KMS-11 (cell line): Measurements from ENCODE around the gene INPP5A.
"Not testable (repeated sequence)": the region's sequence is repeated elsewhere in the genome, so short reads cannot be mapped to it uniquely, and the experiment has no call there.

Experiments used
- H2AFZ ChIP-seq: fragments of 200-600 bp; sonication (generic); 2 replicates; pipeline ENCODE4 v1.6.1; 2016; ENCODE audit warnings: antibody characterized with exemption, mixed run types, low read depth
- H3K27ac ChIP-seq: fragments of 200-600 bp; sonication (generic); 2 replicates; pipeline ENCODE4 v1.6.1; 2016; ENCODE audit warnings: mild to moderate bottlenecking, mixed run types
- H3K27me3 ChIP-seq: fragments of 200-600 bp; sonication (generic); 2 replicates; pipeline ENCODE4 v1.6.1; 2017; ENCODE audit warnings: mild to moderate bottlenecking, low read depth, mixed run types, moderate library complexity; ENCODE audit not compliant: insufficient read depth
- H3K36me3 ChIP-seq: fragments of 200-600 bp; sonication (generic); 2 replicates; pipeline ENCODE4 v1.6.1; 2017; ENCODE audit warnings: mild to moderate bottlenecking, mixed run types; ENCODE audit not compliant: insufficient read depth
- H3K4me1 ChIP-seq: fragments of 200-600 bp; sonication (generic); 2 replicates; pipeline ENCODE4 v1.6.1; 2016; ENCODE audit warnings: mild to moderate bottlenecking, low read depth, mixed run types; ENCODE audit not compliant: poor library complexity, severe bottlenecking
- H3K4me2 ChIP-seq: fragments of 200-600 bp; sonication (generic); 2 replicates; pipeline ENCODE4 v1.7.0; 2016; ENCODE audit warnings: mild to moderate bottlenecking, mixed run types
- H3K4me3 ChIP-seq: fragments of 200-600 bp; sonication (generic); IDR thresholded peaks from 2 replicates; pipeline ENCODE4 v1.6.1; 2017; ENCODE audit warnings: low read depth, low read length, mixed read lengths; ENCODE audit not compliant: insufficient read depth
- H3K79me2 ChIP-seq: fragments of 200-600 bp; sonication (generic); 2 replicates; pipeline ENCODE4 v1.6.1; 2016; ENCODE audit warnings: low read depth, mixed run types; ENCODE audit not compliant: insufficient read depth
- H3K9ac ChIP-seq: fragments of 200-600 bp; sonication (generic); 2 replicates; pipeline ENCODE4 v1.6.1; 2016; ENCODE audit warnings: mild to moderate bottlenecking, mixed run types
- H4K20me1 ChIP-seq: fragments of 200-600 bp; sonication (generic); 2 replicates; pipeline ENCODE4 v1.6.1; 2016; ENCODE audit warnings: mild to moderate bottlenecking, mixed run types; ENCODE audit not compliant: insufficient read depth
- TF ChIP-seq, protein P1 (sequence below): fragments of 200-600 bp; sonication (generic); conservative IDR thresholded peaks from 2 replicates; pipeline ENCODE4 v1.6.1; 2017; ENCODE audit warnings: low read depth, mild to moderate bottlenecking, antibody characterized with exemption, low read length, moderate library complexity, mixed read lengths

Gene INPP5A

DNA sequence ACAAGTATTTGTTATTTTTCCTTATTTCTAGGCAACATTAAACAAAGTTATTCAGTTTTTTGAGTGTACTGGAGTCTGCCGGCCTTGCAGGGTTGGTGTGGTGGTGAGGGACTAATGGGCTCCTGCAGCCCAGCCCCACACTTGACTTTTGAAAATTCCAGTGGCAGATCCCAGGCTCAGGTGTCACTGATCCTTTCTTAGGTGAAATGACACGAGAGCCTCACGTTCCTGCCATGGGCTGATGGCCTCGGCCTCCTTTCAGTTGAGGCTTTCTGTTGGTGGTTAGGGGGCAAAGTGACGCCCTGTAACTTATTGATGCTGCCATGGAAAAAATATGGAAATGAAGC lies 130.4 kb downstream of the INPP5A start:
- Histone ChIP-seq H3K36me3 (no peaks in the 10 kb centered on the region), H3K4me1 (no peaks in the 10 kb centered on the region), H3K4me3 (no peak overlapping the region), H2AFZ (no peak overlapping the region), H3K79me2 (no peaks in the 10 kb centered on the region), H3K9ac (no peak overlapping the region), H3K4me2 (no peak overlapping the region), H4K20me1 (no peaks in the 10 kb centered on the region), H3K27ac (no peak overlapping the region), H3K27me3 (no peaks in the 10 kb centered on the region)
- TF ChIP-seq, protein P1, sequence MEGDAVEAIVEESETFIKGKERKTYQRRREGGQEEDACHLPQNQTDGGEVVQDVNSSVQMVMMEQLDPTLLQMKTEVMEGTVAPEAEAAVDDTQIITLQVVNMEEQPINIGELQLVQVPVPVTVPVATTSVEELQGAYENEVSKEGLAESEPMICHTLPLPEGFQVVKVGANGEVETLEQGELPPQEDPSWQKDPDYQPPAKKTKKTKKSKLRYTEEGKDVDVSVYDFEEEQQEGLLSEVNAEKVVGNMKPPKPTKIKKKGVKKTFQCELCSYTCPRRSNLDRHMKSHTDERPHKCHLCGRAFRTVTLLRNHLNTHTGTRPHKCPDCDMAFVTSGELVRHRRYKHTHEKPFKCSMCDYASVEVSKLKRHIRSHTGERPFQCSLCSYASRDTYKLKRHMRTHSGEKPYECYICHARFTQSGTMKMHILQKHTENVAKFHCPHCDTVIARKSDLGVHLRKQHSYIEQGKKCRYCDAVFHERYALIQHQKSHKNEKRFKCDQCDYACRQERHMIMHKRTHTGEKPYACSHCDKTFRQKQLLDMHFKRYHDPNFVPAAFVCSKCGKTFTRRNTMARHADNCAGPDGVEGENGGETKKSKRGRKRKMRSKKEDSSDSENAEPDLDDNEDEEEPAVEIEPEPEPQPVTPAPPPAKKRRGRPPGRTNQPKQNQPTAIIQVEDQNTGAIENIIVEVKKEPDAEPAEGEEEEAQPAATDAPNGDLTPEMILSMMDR: no peak

DNA sequence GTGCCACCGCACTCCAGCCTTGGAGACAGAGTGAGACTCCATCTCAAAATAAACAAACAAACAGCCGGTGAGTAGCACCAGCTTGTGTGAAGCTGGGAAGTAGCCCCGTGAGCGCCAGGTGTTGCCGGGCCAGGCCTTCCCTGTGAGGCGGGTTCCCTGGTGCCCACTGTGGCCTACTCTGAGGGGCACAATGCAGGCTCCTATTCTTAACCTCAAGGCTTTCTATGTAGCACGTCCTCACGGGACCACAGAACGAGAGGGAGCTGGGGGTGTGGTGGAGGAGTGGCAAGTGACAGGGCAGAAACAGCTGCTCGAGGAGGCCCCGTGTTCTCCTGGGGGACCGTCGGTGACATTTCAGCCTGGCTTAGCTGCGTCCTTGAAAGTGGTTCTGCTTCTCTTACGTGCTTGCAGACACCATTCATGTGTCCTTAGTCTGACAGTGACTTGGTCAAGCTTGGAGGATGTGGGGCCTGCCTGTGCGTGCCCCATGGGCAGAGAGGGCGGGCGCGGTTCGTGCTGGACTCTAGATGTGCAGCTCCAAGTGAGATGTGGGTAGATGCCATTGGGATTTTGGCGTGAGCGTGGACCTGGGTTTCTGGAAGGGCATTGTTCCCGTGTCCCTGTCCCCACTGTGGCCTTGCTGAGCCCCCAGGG lies 131.7 kb downstream of the INPP5A start:
- no peak overlapping the region for H2AFZ ChIP-seq
- H3K79me2 ChIP-seq: no peaks in the 10 kb centered on the region
- H4K20me1 ChIP-seq: no peaks in the 10 kb centered on the region
- TF ChIP-seq, protein P1: no peak
- H3K4me2 ChIP-seq: no peak overlapping the region
- H3K4me3 ChIP-seq: no peak overlapping the region
- H3K4me1 ChIP-seq: no peaks in the 10 kb centered on the region
- H3K36me3 ChIP-seq: no peaks in the 10 kb centered on the region
- H3K9ac ChIP-seq: no peak overlapping the region
- no peaks in the 10 kb centered on the region for H3K27me3 ChIP-seq
- H3K27ac ChIP-seq: no peak overlapping the region

DNA sequence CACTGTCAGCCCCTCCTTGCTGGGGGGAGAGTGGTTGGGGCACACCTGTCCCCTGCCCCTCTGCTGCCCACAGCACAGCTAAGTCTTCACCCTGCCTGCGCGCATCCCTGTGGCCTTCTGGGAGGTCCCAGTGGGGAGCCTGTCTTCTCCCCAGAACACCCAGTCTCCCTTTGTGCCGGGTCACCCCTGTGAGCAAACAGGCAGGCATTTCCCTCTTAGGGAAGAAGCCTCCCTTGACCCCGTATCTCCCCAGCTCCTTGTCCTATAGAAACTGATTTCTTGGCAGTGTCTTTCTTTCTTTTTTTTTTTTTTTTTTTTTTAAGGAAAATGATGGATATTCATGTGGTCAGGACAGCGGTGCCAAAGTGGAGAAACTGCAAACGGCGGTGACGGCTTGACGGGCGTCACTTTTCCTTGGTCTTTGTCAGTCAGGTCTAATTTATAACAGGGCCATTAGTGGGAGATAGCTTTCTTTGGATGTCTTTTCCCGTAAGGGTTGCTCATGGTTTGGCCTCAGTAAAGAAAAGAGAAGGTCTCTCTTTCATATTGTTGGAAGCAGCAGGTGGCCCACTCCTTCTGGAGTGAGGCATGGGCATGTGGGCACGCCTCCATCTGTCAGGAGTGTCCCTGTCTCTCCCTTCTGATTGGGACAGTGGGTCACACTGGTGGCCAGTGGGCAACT lies 133.1 kb downstream of the INPP5A start:
- no peak overlapping the region for H3K4me3 ChIP-seq
- no peak overlapping the region for H3K4me2 ChIP-seq
- no peak overlapping the region for H2AFZ ChIP-seq
- no peak overlapping the region for H3K9ac ChIP-seq
- no peaks in the 10 kb centered on the region for H3K79me2 ChIP-seq
- H3K4me1 ChIP-seq: no peaks in the 10 kb centered on the region
- H3K27ac ChIP-seq: no peak overlapping the region
- no peaks in the 10 kb centered on the region for H3K27me3 ChIP-seq
- no peaks in the 10 kb centered on the region for H3K36me3 ChIP-seq
- TF ChIP-seq, protein P1: no peak
- H4K20me1 ChIP-seq: no peaks in the 10 kb centered on the region

DNA sequence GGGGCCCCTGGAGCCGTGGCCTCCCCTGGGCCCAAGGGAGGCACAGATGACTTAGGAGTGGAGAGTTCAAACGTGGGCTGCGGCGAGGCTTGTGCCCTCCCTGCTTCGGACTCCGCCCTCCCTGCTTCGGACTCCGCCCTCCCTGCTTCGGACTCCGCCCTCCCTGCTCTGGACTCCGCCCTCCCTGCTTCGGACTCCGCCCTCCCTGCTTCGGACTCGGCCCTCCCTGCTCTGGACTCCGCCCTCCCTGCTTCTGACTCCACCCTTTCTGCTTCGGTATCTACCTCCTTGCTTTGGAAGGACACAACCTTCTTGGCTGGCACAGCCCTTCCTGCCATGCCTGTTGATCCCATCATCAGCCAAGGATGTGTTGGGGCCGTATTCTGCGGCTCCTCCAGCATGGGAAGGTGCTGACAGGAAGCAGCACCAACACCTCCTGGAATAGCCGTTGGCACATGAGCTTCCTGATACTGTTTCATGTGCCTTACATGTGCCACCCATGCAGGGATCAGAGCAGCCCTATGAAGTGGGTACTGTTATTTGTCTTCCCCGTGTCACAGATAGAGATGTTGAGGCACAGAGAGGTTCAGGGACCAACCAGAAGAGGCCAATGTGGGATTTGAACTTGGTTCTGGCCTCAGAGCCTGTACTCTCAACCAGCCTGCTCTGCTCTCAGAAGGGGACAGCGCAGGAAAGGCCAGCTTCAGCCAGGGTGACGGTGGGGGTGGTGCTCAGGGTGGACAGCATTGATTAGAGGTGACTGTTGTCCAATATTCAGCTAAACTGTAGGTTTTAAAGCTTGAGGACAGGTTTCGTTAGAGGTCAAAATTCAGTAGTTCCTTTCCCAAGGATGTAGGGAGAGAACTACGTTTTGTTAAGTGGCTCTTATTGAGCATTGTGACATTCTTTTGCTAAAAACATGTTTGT lies 133.9 kb downstream of the INPP5A start:
- Histone ChIP-seq H3K36me3 (no peaks in the 10 kb centered on the region), H4K20me1 (no peaks in the 10 kb centered on the region)
- TF ChIP-seq, protein P1: no peak

DNA sequence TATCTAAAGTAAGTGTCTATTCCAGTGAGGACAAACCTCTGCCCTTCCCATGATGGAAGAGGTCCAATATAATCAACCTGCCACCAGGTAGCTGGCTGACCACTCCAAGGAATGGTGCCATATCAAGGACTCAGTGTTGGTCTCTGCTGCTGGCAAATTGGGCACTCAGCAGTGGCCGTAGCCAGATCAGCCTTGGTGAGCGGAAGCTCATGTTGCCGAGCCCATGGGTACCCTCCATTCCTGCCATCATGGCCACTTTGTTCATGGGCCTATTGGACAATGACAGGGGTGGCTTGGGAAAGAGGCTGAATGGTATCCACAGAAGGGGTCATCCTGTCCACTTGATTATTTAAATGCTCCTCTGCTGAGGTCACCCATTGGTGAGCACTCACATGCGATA lies 136.2 kb downstream of the INPP5A start:
- H4K20me1 ChIP-seq, H3K79me2 ChIP-seq, H3K4me3 ChIP-seq, H3K9ac ChIP-seq, H3K4me2 ChIP-seq, H2AFZ ChIP-seq, H3K36me3 ChIP-seq, H3K27me3 ChIP-seq, H3K4me1 ChIP-seq, H3K27ac ChIP-seq: not testable (repeated sequence)

More for the DNA sequence above, 133.9 kb downstream of the INPP5A start:
- Histone ChIP-seq H3K79me2 (no peaks in the 10 kb centered on the region), H2AFZ (no peak overlapping the region), H3K27ac (no peak overlapping the region), H3K27me3 (no peaks in the 10 kb centered on the region), H3K9ac (no peak overlapping the region), H3K4me1 (no peaks in the 10 kb centered on the region), H3K4me2 (no peak overlapping the region), H3K4me3 (no peak overlapping the region)
